ENCODE results near the gene CFAP52.
A peak's percentile ranks its signal among the peaks of the same experiment; 100 is the strongest.
"Not testable (repeated sequence)": the region's sequence is repeated elsewhere in the genome, so short reads cannot be mapped to it uniquely, and the experiment has no call there.

CFAP52 gene

GRCh38 chr17:9564104-9564503 lies 12.3 kb upstream of the CFAP52 start:
- no peak for TF ChIP-seq CTCF (IDR thresholded peaks at IDR 0.05; ENCODE audit: borderline replicate concordance, control extremely low read depth, extremely low read depth, insufficient read depth, missing control alignments)

GRCh38 chr17:9566067-9566466 lies 10.4 kb upstream of the CFAP52 start:
- no peak for TF ChIP-seq CTCF (IDR thresholded peaks at IDR 0.05; ENCODE audit: borderline replicate concordance, control extremely low read depth, extremely low read depth, insufficient read depth, missing control alignments)
- no peak for DNase-seq (ENCODE audit: low spot score)
- in situ Hi-C loops (cut with MboI; ENCODE audit: low sequenced_read_pairs, unreplicated experiment) = no loop called here

More at GRCh38 chr17:9564104-9564503, 12.3 kb upstream of the CFAP52 start:
- in situ Hi-C loops (cut with MboI; ENCODE audit: low sequenced_read_pairs, unreplicated experiment) = no loop called here
- DNase-seq (ENCODE audit: low spot score) = no peak

GRCh38 chr17:9566739-9567138 lies 9.7 kb upstream of the CFAP52 start:
- in situ Hi-C loops (cut with MboI; ENCODE audit: low sequenced_read_pairs, unreplicated experiment); DNase-seq (ENCODE audit: low spot score): not testable (repeated sequence)

GRCh38 chr17:9568004-9568403 lies 8.4 kb upstream of the CFAP52 start:
- TF ChIP-seq CTCF (IDR thresholded peaks at IDR 0.05; ENCODE audit: borderline replicate concordance, control extremely low read depth, extremely low read depth, insufficient read depth, missing control alignments) = no peak
- in situ Hi-C loops (cut with MboI; ENCODE audit: low sequenced_read_pairs, unreplicated experiment) = no loop called here
- DNase-seq (ENCODE audit: low spot score) = no peak

GRCh38 chr17:9568957-9569588 lies 7.4 kb upstream of the CFAP52 start:
- DNase-seq (ENCODE audit: low spot score) = no peak
- TF ChIP-seq CTCF (IDR thresholded peaks at IDR 0.05; ENCODE audit: borderline replicate concordance, control extremely low read depth, extremely low read depth, insufficient read depth, missing control alignments) = no peak
- in situ Hi-C loops (cut with MboI; ENCODE audit: low sequenced_read_pairs, unreplicated experiment) = no loop called here

GRCh38 chr17:9571201-9571600 lies 5.2 kb upstream of the CFAP52 start:
- DNase-seq (ENCODE audit: low spot score) = no peak
- no peak for TF ChIP-seq CTCF (IDR thresholded peaks at IDR 0.05; ENCODE audit: borderline replicate concordance, control extremely low read depth, extremely low read depth, insufficient read depth, missing control alignments)
- in situ Hi-C loops (cut with MboI; ENCODE audit: low sequenced_read_pairs, unreplicated experiment) = no loop called here

GRCh38 chr17:9575381-9576101 lies 901 bp upstream of the CFAP52 start, which contains the start of gene STX8:
Gene STX8 (minus strand): TSS chr17:9575820. CDS start chr17:9575808, 12 bp downstream.
- DNase-seq (ENCODE audit: low spot score) = peak; percentile 88
- in situ Hi-C loops (cut with MboI; ENCODE audit: low sequenced_read_pairs, unreplicated experiment) = no loop called here
- TF ChIP-seq CTCF (IDR thresholded peaks at IDR 0.05; ENCODE audit: borderline replicate concordance, control extremely low read depth, extremely low read depth, insufficient read depth, missing control alignments) = no peak

Measured in GM13976 (cell line).